22Rv1 (cell line): ENCODE results near the gene PCARE.

Source experiments
- CTCF ChIP-seq: fragments of 450-650 bp; IDR thresholded peaks from 2 replicates; pipeline ENCODE4 v1.5.1; 2017; ENCODE audit warnings: mild to moderate bottlenecking
- ZFX ChIP-seq: fragments of 450-650 bp; IDR thresholded peaks from 2 replicates; pipeline ENCODE4 v1.6.1; 2017; ENCODE audit warnings: antibody characterized with exemption, borderline replicate concordance

DNA sequence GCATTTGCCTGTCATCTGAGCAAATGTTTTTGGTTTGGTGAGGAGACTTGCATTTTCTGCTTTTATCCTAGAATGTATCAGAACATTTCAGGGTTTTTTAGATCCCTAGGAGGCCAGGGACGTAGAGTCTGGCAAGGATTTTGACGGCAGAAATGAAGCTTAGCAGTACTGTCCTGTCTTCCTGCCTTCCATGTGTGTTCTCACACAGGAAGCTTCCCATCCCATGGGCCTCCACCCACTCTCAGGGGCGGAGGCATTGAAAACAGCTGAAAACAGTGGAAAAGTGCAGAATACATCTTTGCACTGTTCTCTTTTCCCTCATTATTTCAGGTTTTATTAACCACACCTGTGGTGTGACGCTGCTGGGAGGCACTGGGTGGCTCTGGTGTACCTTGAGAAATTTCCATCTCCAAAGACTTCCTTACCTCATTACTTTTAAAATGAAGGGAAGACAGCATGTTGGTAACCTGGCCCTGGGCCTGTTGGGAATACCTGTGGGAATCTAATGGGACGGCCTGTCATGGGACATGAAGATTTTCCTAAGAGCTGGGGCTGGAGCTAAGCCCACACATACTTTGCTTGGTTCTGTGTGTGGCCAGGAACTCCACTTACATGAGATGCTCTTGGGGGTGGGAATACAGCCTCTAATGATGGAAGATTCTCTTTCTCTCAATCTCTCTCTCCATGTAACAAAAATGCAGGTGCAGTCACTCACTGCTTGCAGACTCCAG lies 20.5 kb downstream of the PCARE start:
- TF ChIP-seq CTCF = no peak
- TF ChIP-seq ZFX = no peak
